ENCODE measurements around the gene ZNF697. TPM values are rescaled to one million over a fixed set of nuclear protein-coding genes. Genes with fewer than 3 reads are reported as not detected.

Gene ZNF697
- total RNA-seq, 2 donors from 2014 or later: 9.5 to 14.8 TPM

GRCh38 chr1:119602169-119602568 lies 45.9 kb downstream of the ZNF697 start:
- DNase-seq (ENCODE audit: low spot score): no peak
- Histone ChIP-seq H3K4me1 (peaks cover 0 to 8% of the 10 kb centered on the region in 2 donors), H3K9me3 (no peaks in the 10 kb centered on the region), H3K27ac (no peak overlapping the region), H3K36me3 (no peaks in the 10 kb centered on the region), H3K27me3 (no peaks in the 10 kb centered on the region), H3K4me3 (no peak overlapping the region)
- no peak for TF ChIP-seq CTCF (IDR thresholded peaks at IDR 0.05)

- Histone ChIP-seq H3K4me1 (no peaks in the 10 kb centered on the region), H3K27me3 (no peaks in the 10 kb centered on the region), H3K9me3 (no peaks in the 10 kb centered on the region), H3K36me3 (no peaks in the 10 kb centered on the region), H3K4me3 (no peak overlapping the region), H3K27ac (no peak overlapping the region)
- no peak for TF ChIP-seq CTCF (IDR thresholded peaks at IDR 0.05)
- no peak for DNase-seq (ENCODE audit: low spot score)
Observed at GRCh38 chr1:119600976-119601375, 47.1 kb downstream of the ZNF697 start.

- no peaks in the 10 kb centered on the region for H3K9me3 ChIP-seq
Observed at GRCh38 chr1:119600561-119600960, 47.5 kb downstream of the ZNF697 start.

GRCh38 chr1:119595606-119596005 lies 52.5 kb downstream of the ZNF697 start:
- H3K27me3 ChIP-seq: no peaks in the 10 kb centered on the region
- no peak overlapping the region for H3K27ac ChIP-seq
- DNase-seq (ENCODE audit: low spot score): no peak
- no peak overlapping the region for H3K4me3 ChIP-seq
- no peaks in the 10 kb centered on the region for H3K36me3 ChIP-seq
- no peak for TF ChIP-seq CTCF (IDR thresholded peaks at IDR 0.05)
- H3K4me1 ChIP-seq: no peaks in the 10 kb centered on the region
- no peaks in the 10 kb centered on the region for H3K9me3 ChIP-seq

More at GRCh38 chr1:119600561-119600960, 47.5 kb downstream of the ZNF697 start:
- Histone ChIP-seq H3K27me3 (no peaks in the 10 kb centered on the region), H3K4me1 (no peaks in the 10 kb centered on the region), H3K27ac (no peak overlapping the region), H3K36me3 (no peaks in the 10 kb centered on the region), H3K4me3 (no peak overlapping the region)
- TF ChIP-seq CTCF (IDR thresholded peaks at IDR 0.05): no peak
- DNase-seq (ENCODE audit: low spot score): no peak

- Histone ChIP-seq H3K9me3 (no peaks in the 10 kb centered on the region), H3K27ac (no peak overlapping the region), H3K4me1 (no peaks in the 10 kb centered on the region), H3K27me3 (no peaks in the 10 kb centered on the region), H3K4me3 (no peak overlapping the region), H3K36me3 (no peaks in the 10 kb centered on the region)
- DNase-seq (ENCODE audit: low spot score): no peak
- TF ChIP-seq CTCF (IDR thresholded peaks at IDR 0.05): no peak
Observed at GRCh38 chr1:119595168-119595567, 52.9 kb downstream of the ZNF697 start.

GRCh38 chr1:119594376-119594775 lies 53.7 kb downstream of the ZNF697 start:
- no peaks in the 10 kb centered on the region for H3K36me3 ChIP-seq
- H3K4me3 ChIP-seq: no peak overlapping the region
- H3K4me1 ChIP-seq: no peaks in the 10 kb centered on the region
- TF ChIP-seq CTCF (IDR thresholded peaks at IDR 0.05): no peak
- DNase-seq (ENCODE audit: low spot score): no peak
- H3K9me3 ChIP-seq: no peaks in the 10 kb centered on the region
- no peaks in the 10 kb centered on the region for H3K27me3 ChIP-seq
- no peak overlapping the region for H3K27ac ChIP-seq
